Keratinocyte (primary cell): Measurements from ENCODE around the gene SUN5. TPM values are rescaled to one million over a fixed set of nuclear protein-coding genes. Genes with fewer than 3 reads are reported as not detected.

Experiments
- DNase-seq: peaks from one replicate; pipeline ENCODE4 v3.0.0-alpha.2; 2011; ENCODE audit warnings: low read depth, missing footprints, low spot score
- FAIRE-seq: peaks from 2 replicates; lab custom pipeline; 2011; peaks lifted over from hg19 to GRCh38; lab: Jason Lieb, UNC
- H2AFZ ChIP-seq: 2 replicates; pipeline ENCODE4 v1.6.0; 2012; ENCODE audit warnings: low read length, control low read depth, inconsistent platforms; ENCODE audit not compliant: control insufficient read depth
- H3K27ac ChIP-seq: 2 replicates; pipeline ENCODE4 v1.5.1; 2011; ENCODE audit warnings: low read length; ENCODE audit not compliant: control insufficient read depth, insufficient read depth
- H3K27me3 ChIP-seq: 3 replicates; pipeline ENCODE4 v1.6.0; 2011; ENCODE audit warnings: low read length; ENCODE audit not compliant: control insufficient read depth, insufficient read depth; ENCODE audit errors: extremely low read depth
- H3K36me3 ChIP-seq, 2 experiments: 2 replicates in 1 of 2; 3 replicates in 1 of 2; pipeline ENCODE4 v1.5.1; 2011; ENCODE audit warnings: low read length in 2 of 2, mild to moderate bottlenecking in 1 of 2; ENCODE audit not compliant: control insufficient read depth in 2 of 2, insufficient read depth in 2 of 2; ENCODE audit errors: extremely low read depth in 1 of 2
- H3K4me1 ChIP-seq: 3 replicates; pipeline ENCODE4 v1.5.1; 2011; ENCODE audit warnings: low read length; ENCODE audit not compliant: control insufficient read depth, insufficient read depth; ENCODE audit errors: extremely low read depth
- H3K4me2 ChIP-seq: 3 replicates; pipeline ENCODE4 v1.6.0; 2011; ENCODE audit warnings: low read depth, low read length; ENCODE audit not compliant: control insufficient read depth, insufficient read depth; ENCODE audit errors: extremely low read depth
- H3K4me3 ChIP-seq, 3 experiments: fragments of 200-600 bp in 1 of 3; sonication (generic) in 1 of 3; 2 replicates in 2 of 3; 3 replicates in 1 of 3; pipeline ENCODE4 v1.5.1; 2011 to 2016; ENCODE audit warnings: low read length in 3 of 3, mild to moderate bottlenecking in 3 of 3, control low read depth in 2 of 3, inconsistent platforms in 1 of 3, low read depth in 1 of 3, mixed read lengths in 1 of 3, mixed run types in 1 of 3, moderate library complexity in 1 of 3; ENCODE audit not compliant: control insufficient read depth in 2 of 3, insufficient read depth in 2 of 3; ENCODE audit errors: extremely low read depth in 1 of 3
- H3K79me2 ChIP-seq: 2 replicates; pipeline ENCODE4 v1.6.0; 2012; ENCODE audit warnings: low read length; ENCODE audit not compliant: control insufficient read depth, insufficient read depth
- H3K9ac ChIP-seq: 3 replicates; pipeline ENCODE4 v1.6.0; 2011; ENCODE audit warnings: low read length; ENCODE audit not compliant: control insufficient read depth, insufficient read depth; ENCODE audit errors: extremely low read depth
- H3K9me1 ChIP-seq: 3 replicates; pipeline ENCODE4 v1.6.0; 2011; ENCODE audit warnings: low read length; ENCODE audit not compliant: control insufficient read depth, insufficient read depth; ENCODE audit errors: extremely low read depth
- H3K9me3 ChIP-seq: 2 replicates; pipeline ENCODE4 v1.5.1; 2012; ENCODE audit warnings: low read depth, low read length; ENCODE audit not compliant: control insufficient read depth
- H4K20me1 ChIP-seq: 3 replicates; pipeline ENCODE4 v1.6.0; 2011; ENCODE audit warnings: low read length; ENCODE audit not compliant: control insufficient read depth, insufficient read depth; ENCODE audit errors: extremely low read depth
- CTCF ChIP-seq, 3 experiments: IDR thresholded peaks in 1 of 3; conservative IDR thresholded peaks in 1 of 3; optimal IDR thresholded peaks in 1 of 3; 2 replicates in 2 of 3; 3 replicates in 1 of 3; pipeline versions ENCODE3 to v1.5.1; 2011; ENCODE audit warnings: low read length in 3 of 3, mild to moderate bottlenecking in 3 of 3, moderate library complexity in 2 of 3, control low read depth in 1 of 3, inconsistent platforms in 1 of 3; ENCODE audit not compliant: insufficient read depth in 2 of 3; ENCODE audit errors: extremely low read depth in 1 of 3
- EZH2 ChIP-seq: IDR thresholded peaks from one replicate; pipeline ENCODE4 v1.6.1; 2012; ENCODE audit warnings: inconsistent platforms, mild to moderate bottlenecking, low read length, moderate library complexity
- dilution Hi-C: fragments of 300-500 bp; cut with MboI; formaldehyde crosslinking; loops from one replicate; pipeline ENCODE4 v1.7.0; 2020; ENCODE audit warnings: low sequenced_read_pairs; ENCODE audit not compliant: extremely low pct_ligation_motif_present
- polyA plus RNA-seq, 5 experiments: library from polyadenylated mRNA; depleted of rRNA in 3 of 5; stranded (reverse) in 3 of 5; stranded (forward) in 1 of 5; unstranded in 1 of 5; fragments of >200 nt; gene quantifications; 1 replicate in 1 of 5; 2 replicates in 3 of 5; 3 replicates in 1 of 5; pipeline versions ENCODE4 v1.2.1 to v1.2.3, GENCODE V29; 2011 to 2012; ENCODE audit warnings: missing spikeins in 2 of 5, low read depth in 1 of 5, low replicate concordance in 1 of 5

The SUN5 gene
- polyA plus RNA-seq, 1 donor (not counting 4 experiments of a cell fraction or from before 2014, with no cell fraction given), result not detected

DNA sequence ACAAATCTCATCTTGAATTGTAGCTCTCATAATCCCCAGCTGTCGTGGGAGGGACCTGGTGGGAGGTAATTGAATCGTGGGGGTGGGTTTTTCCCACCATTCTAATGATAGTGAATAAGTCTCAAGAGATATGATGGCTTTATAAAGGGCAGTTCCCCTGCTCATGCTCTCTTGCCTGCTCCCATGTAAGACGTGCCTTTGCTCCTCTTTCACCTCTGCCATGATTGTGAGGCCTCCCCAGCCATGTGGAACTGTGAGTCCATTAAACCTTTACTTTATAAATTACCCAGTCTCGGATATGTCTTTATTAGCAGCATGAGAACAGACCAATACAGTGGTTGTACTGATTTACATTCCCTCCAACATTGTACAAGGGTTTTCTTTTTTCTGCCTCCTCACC lies 69.7 kb downstream of the SUN5 start:
- TF ChIP-seq CTCF (optimal IDR thresholded peaks at IDR 0.05 in 1 of 3, IDR thresholded peaks at IDR 0.05 in 1 of 3, conservative IDR thresholded peaks at IDR 0.05 in 1 of 3; ENCODE audit: extremely low read depth in 1 of 3, insufficient read depth in 2 of 3, low read length in 3 of 3), result no peak
- TF ChIP-seq EZH2, result no peak
- H3K27me3 ChIP-seq, result no peaks in the 10 kb centered on the region
- H2AFZ ChIP-seq, result no peak overlapping the region
- H3K9me3 ChIP-seq, result no peaks in the 10 kb centered on the region
- no peaks in the 10 kb centered on the region for H3K4me1 ChIP-seq
- no peaks in the 10 kb centered on the region for H3K9me1 ChIP-seq
- FAIRE-seq (no peak), DNase-seq (no peak)
- H3K36me3 ChIP-seq, result no peaks in the 10 kb centered on the region
- H3K9ac ChIP-seq, result no peak overlapping the region
- dilution Hi-C loops, result no loop called here
- H3K4me3 ChIP-seq, result no peak overlapping the region
- no peaks in the 10 kb centered on the region for H3K79me2 ChIP-seq
- no peaks in the 10 kb centered on the region for H4K20me1 ChIP-seq
- no peak overlapping the region for H3K27ac ChIP-seq
- H3K4me2 ChIP-seq, result no peak overlapping the region

Other genes starting within 250 kb of the SUN5 start
- gene DNMT3B, start 242.0 kb downstream of the SUN5 start, polyA plus RNA-seq, result 0.68 to 1.1 TPM (median 0.86 TPM) in 3 replicates
- 72.7 to 115 TPM (median 111 TPM) in 3 replicates for gene MAPRE1, start 184.5 kb downstream of the SUN5 start, polyA plus RNA-seq
- gene EFCAB8, start 145.5 kb downstream of the SUN5 start, polyA plus RNA-seq, result 0.02 to 0.18 TPM (median 0.03 TPM) in 3 replicates
- not detected in 3 replicates for gene BPIFB2, start 3.3 kb upstream of the SUN5 start, polyA plus RNA-seq
- gene BPIFB6, start 27.2 kb upstream of the SUN5 start, polyA plus RNA-seq, result not detected in 3 replicates
- gene BPIFB3, start 49.5 kb upstream of the SUN5 start, polyA plus RNA-seq, result not detected in 3 replicates
- gene BPIFB4, start 75.2 kb upstream of the SUN5 start, polyA plus RNA-seq, result not detected in 3 replicates
- gene BPIFA2, start 163.7 kb upstream of the SUN5 start, polyA plus RNA-seq, result not detected in 3 replicates
- not detected in 3 replicates for gene BPIFA3, start 212.9 kb upstream of the SUN5 start, polyA plus RNA-seq
- not detected in 3 replicates for gene BPIFA1, start 231.6 kb upstream of the SUN5 start, polyA plus RNA-seq